ENCODE measurements around the gene DBNDD2.
A peak's percentile ranks its signal among the peaks of the same experiment; 100 is the strongest.

The DBNDD2 gene, protein sequence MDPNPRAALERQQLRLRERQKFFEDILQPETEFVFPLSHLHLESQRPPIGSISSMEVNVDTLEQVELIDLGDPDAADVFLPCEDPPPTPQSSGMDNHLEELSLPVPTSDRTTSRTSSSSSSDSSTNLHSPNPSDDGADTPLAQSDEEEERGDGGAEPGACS

GRCh38 chr20:45407783-45408645, at the start of gene DBNDD2:
Gene DBNDD2, plus strand, starts transcription at chr20:45408289. Its CDS starts 179 bp downstream, at chr20:45408468.
- no peaks in the 10 kb centered on the region for H3K9me3 Mint-ChIP-seq

GRCh38 chr20:45359069-45359405, 49.1 kb upstream of the DBNDD2 start:
- H3K27me3 Mint-ChIP-seq: no peaks in the 10 kb centered on the region
- no peaks in the 10 kb centered on the region for H3K9me3 Mint-ChIP-seq
- H3K4me1 Mint-ChIP-seq: peaks cover 11% of the 10 kb centered on the region
- no peak overlapping the region for H3K4me3 Mint-ChIP-seq
- H3K27ac Mint-ChIP-seq: no peak overlapping the region
- ATAC-seq: no peak
- no peaks in the 10 kb centered on the region for H3K36me3 Mint-ChIP-seq

More at GRCh38 chr20:45407783-45408645, at the start of gene DBNDD2:
- H3K4me3 Mint-ChIP-seq: peak within 1 kb of the TSS; percentile 82
- no peaks in the 10 kb centered on the region for H3K27me3 Mint-ChIP-seq
- peaks cover 33% of the 10 kb centered on the region for H3K4me1 Mint-ChIP-seq
- peaks cover 29% of the 10 kb centered on the region for H3K36me3 Mint-ChIP-seq
- ATAC-seq: no peak
- peak within 1 kb of the TSS; percentile 75 for H3K27ac Mint-ChIP-seq

GRCh38 chr20:45359406-45360148, 48.5 kb upstream of the DBNDD2 start:
- H3K27me3 Mint-ChIP-seq: no peaks in the 10 kb centered on the region
- H3K27ac Mint-ChIP-seq: no peak overlapping the region
- no peaks in the 10 kb centered on the region for H3K36me3 Mint-ChIP-seq
- no peak for ATAC-seq
- no peaks in the 10 kb centered on the region for H3K9me3 Mint-ChIP-seq
- peaks cover 16% of the 10 kb centered on the region for H3K4me1 Mint-ChIP-seq
- no peak overlapping the region for H3K4me3 Mint-ChIP-seq

GRCh38 chr20:45361793-45362192, 46.3 kb upstream of the DBNDD2 start:
- Mint-ChIP-seq H3K4me1 (peaks cover 34% of the 10 kb centered on the region), H3K9me3 (no peaks in the 10 kb centered on the region), H3K36me3 (peaks cover 13% of the 10 kb centered on the region), H3K27me3 (no peaks in the 10 kb centered on the region), H3K27ac (no peak overlapping the region), H3K4me3 (no peak overlapping the region)
- ATAC-seq: no peak

DNA sequence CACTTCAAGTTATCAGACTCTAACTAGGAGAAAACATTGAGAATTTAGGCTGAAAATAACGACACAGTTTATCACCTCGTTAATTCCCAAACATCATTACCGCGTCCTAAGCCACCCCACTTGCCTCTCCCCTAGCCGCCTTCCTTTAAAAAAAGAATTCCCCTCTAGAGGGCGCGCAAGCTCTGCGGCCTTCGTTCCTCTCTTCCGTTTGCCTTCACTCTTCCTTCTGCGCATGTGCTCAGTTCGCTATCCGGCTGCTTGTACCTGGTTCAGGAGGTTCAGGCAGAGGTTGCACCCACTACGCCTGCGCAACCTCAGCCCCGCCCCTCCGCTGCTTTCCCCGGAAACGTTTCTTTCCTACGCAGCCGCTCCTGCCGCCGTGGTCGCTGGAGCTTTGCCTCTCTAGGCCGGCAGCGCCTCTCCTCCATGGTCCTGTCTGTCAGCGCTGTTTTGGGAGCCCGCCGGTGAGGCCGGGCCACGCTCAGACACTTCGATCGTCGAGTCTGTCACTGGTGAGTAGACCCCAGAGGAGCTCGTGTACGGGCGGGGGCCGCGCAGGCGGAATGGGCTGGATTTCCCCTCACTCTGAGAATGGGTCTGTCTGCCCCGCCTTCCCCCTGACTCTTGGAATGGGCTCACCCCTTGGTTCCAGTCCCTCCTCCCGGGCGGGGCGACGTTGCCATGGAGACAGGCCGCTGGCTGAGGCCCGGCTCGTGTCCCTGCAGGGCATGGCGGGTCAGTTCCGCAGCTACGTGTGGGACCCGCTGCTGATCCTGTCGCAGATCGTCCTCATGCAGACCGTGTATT, 45.1 kb upstream of the DBNDD2 start, which contains the start of gene SYS1:
Gene SYS1, plus strand, starts transcription at position 353 of the 807 bp plus-strand sequence. Its CDS starts 376 bp downstream, at position 729.
- peak within 1 kb of the TSS; percentile 95 for H3K27ac Mint-ChIP-seq
- H3K4me1 Mint-ChIP-seq: peaks cover 46% of the 10 kb centered on the region
- peaks cover 25% of the 10 kb centered on the region for H3K36me3 Mint-ChIP-seq
- H3K9me3 Mint-ChIP-seq: no peaks in the 10 kb centered on the region
- H3K27me3 Mint-ChIP-seq: no peaks in the 10 kb centered on the region
- peak within 1 kb of the TSS; percentile 93 for H3K4me3 Mint-ChIP-seq
- peak; percentile 93 for ATAC-seq

GRCh38 chr20:45363611-45364492, 44.2 kb upstream of the DBNDD2 start:
- no peak for ATAC-seq
- Mint-ChIP-seq H3K4me3 (peak overlapping the region; percentile 93), H3K27me3 (no peaks in the 10 kb centered on the region), H3K4me1 (peaks cover 55% of the 10 kb centered on the region), H3K36me3 (peaks cover 30% of the 10 kb centered on the region), H3K27ac (peak overlapping the region; percentile 95), H3K9me3 (no peaks in the 10 kb centered on the region)

DNA sequence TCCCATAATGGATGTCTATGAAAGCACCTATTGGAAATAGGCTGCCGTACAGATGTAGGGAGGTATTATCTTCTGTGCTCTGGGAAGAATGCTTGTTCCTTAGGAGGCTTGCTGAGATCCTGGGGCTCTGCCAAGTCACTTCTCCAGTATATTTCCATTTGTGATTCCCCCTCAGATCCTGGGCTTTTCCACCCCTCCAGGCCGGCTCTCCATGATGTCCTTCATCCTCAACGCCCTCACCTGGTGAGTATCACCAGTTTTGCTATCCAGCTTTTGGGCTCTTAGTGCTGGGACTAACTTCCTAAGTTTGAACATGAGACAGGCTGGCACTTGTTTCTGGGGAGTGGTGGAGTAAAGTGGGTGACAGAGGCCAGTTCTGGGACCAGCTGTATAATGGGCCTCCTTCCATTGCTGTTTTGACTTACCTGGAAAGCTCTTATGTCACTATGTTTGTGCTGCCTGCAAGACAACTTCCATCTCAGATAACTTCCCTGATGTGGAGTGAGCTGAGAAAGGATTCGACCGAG, 42.6 kb upstream of the DBNDD2 start:
- Mint-ChIP-seq H3K27me3 (no peaks in the 10 kb centered on the region), H3K36me3 (peaks cover 35% of the 10 kb centered on the region), H3K27ac (no peak overlapping the region), H3K4me1 (peaks cover 65% of the 10 kb centered on the region), H3K4me3 (no peak overlapping the region), H3K9me3 (no peaks in the 10 kb centered on the region)
- ATAC-seq: no peak

DNA sequence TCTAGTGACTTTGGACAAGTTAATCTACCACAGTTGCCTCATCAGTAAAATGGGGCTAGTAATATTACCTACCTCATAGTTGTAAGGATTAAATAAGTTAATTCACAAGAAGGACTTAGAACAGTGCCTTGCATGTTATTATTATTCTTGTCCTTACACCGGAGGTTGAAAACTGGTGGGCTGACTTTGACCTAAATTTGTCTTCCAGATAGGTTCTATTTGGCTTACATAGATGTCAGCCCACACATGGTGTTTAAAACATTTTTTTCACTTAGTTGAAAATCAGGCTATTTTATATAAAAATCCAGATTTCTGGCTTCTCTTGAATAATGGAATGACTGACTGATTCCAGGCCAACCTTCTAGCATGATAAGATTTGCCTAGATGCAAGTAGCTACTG, 41.9 kb upstream of the DBNDD2 start:
- Mint-ChIP-seq H3K9me3 (no peaks in the 10 kb centered on the region), H3K4me3 (no peak overlapping the region), H3K36me3 (peaks cover 42% of the 10 kb centered on the region), H3K27ac (no peak overlapping the region), H3K4me1 (peaks cover 72% of the 10 kb centered on the region), H3K27me3 (no peaks in the 10 kb centered on the region)
- no peak for ATAC-seq

- peak overlapping the region; percentile 95 for H3K27ac Mint-ChIP-seq
- no peaks in the 10 kb centered on the region for H3K9me3 Mint-ChIP-seq
- no peak overlapping the region for H3K4me3 Mint-ChIP-seq
- H3K36me3 Mint-ChIP-seq: peaks cover 46% of the 10 kb centered on the region
- no peak for ATAC-seq
- peaks cover 77% of the 10 kb centered on the region for H3K4me1 Mint-ChIP-seq
- no peaks in the 10 kb centered on the region for H3K27me3 Mint-ChIP-seq
Measured at GRCh38 chr20:45366631-45367030, 41.5 kb upstream of the DBNDD2 start.

- Mint-ChIP-seq H3K27me3 (no peaks in the 10 kb centered on the region), H3K36me3 (peaks cover 47% of the 10 kb centered on the region), H3K27ac (peak overlapping the region; percentile 95), H3K4me3 (no peak overlapping the region), H3K9me3 (no peaks in the 10 kb centered on the region), H3K4me1 (peaks cover 82% of the 10 kb centered on the region)
- ATAC-seq: no peak
Measured at GRCh38 chr20:45367126-45367525, 41.0 kb upstream of the DBNDD2 start.

GRCh38 chr20:45368221-45368980, 39.7 kb upstream of the DBNDD2 start:
- Mint-ChIP-seq H3K36me3 (peaks cover 47% of the 10 kb centered on the region), H3K27ac (peak overlapping the region; percentile 95)

GRCh38 chr20:45370571-45371160, 37.4 kb upstream of the DBNDD2 start:
- no peaks in the 10 kb centered on the region for H3K9me3 Mint-ChIP-seq
- peaks cover 54% of the 10 kb centered on the region for H3K36me3 Mint-ChIP-seq
- H3K27me3 Mint-ChIP-seq: no peaks in the 10 kb centered on the region
- no peak overlapping the region for H3K4me3 Mint-ChIP-seq
- peaks cover 77% of the 10 kb centered on the region for H3K4me1 Mint-ChIP-seq
- H3K27ac Mint-ChIP-seq: peak overlapping the region; percentile 11
- ATAC-seq: no peak

More at GRCh38 chr20:45368221-45368980, 39.7 kb upstream of the DBNDD2 start:
- peak; percentile 93 for ATAC-seq
- Mint-ChIP-seq H3K27me3 (no peaks in the 10 kb centered on the region), H3K4me3 (peak overlapping the region; percentile 60), H3K4me1 (peaks cover 82% of the 10 kb centered on the region), H3K9me3 (no peaks in the 10 kb centered on the region)

DNA sequence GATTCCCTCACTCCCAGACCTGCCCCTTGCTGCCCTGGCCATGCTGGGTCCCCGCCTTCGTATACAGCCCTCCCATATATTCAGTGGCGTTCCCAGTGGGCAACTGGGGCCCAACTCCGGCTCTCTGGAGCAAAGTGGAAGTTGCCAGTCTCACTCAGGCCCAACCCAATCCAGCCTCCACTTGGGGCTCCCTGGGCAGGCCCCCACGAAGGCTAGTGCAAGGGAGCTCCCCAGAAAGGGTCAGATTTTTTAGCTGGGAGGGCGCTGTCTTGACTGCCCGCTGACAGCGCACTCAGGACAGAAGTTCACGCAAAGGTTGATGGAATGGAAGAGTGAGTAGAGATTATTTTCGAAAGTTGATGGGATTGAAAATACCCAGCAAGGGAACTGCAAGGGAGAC, 35.8 kb upstream of the DBNDD2 start:
- no peak for ATAC-seq
- H3K9me3 Mint-ChIP-seq: no peaks in the 10 kb centered on the region
- peaks cover 41% of the 10 kb centered on the region for H3K36me3 Mint-ChIP-seq
- H3K4me3 Mint-ChIP-seq: peak overlapping the region; percentile 27
- H3K4me1 Mint-ChIP-seq: peaks cover 65% of the 10 kb centered on the region
- no peaks in the 10 kb centered on the region for H3K27me3 Mint-ChIP-seq
- H3K27ac Mint-ChIP-seq: peak overlapping the region; percentile 70
